Mucosa of descending colon (tissue), 3 donors: ENCODE results near the gene SNHG17. TPM values are rescaled to one million over a fixed set of nuclear protein-coding genes. Genes with fewer than 3 reads are reported as not detected.

Experiments used
- ATAC-seq: fragments of 200-7000 bp; cut with Tn5 transposase; one replicate; pipeline ENCODE4 v1.9.1; 2020; ENCODE audit warnings: mild to moderate bottlenecking, moderate library complexity
- DNase-seq, 3 donors: peaks; one replicate each; pipeline ENCODE4 v3.0.0-alpha.2; 2020
- H3K36me3 ChIP-seq: fragments of 200-600 bp; one replicate; pipeline ENCODE4 v1.8.0; 2021; ENCODE audit warnings: low read depth, mild to moderate bottlenecking
- H3K4me1 ChIP-seq: fragments of 200-600 bp; one replicate; pipeline ENCODE4 v1.8.0; 2021; ENCODE audit warnings: low read depth, mild to moderate bottlenecking
- H3K4me3 ChIP-seq: fragments of 200-600 bp; one replicate; pipeline ENCODE4 v1.8.0; 2021; ENCODE audit warnings: mild to moderate bottlenecking
- H3K9me3 ChIP-seq: fragments of 200-600 bp; one replicate; pipeline ENCODE4 v1.8.0; 2021; ENCODE audit warnings: mild to moderate bottlenecking
- intact Hi-C, 2 donors: fragments of 100-400 bp; cut with DNase I in 1 of 2; cut with micrococcal nuclease in 1 of 2; formaldehyde crosslinking; loops; one replicate each; pipeline versions ENCODE4 v1.11.0 to v1.11.1; 2022; cut with DNase I, micrococcal nuclease
- total RNA-seq, 3 donors: library from RNA; stranded (reverse); fragmentation: NEBNext Ultra II Directional in 2 of 3; extraction: Animal tissue kit (Norgen Biotek cat#: 25700) in 2 of 3; gene quantifications; one replicate each; pipeline versions ENCODE4 v1.2.1 to v1.2.4, GENCODE V29; 2021 to 2023
- TF ChIP-seq, protein P1 (sequence below): fragments of 200-600 bp; IDR thresholded peaks from one replicate; pipeline ENCODE4 v1.8.0; 2022; ENCODE audit warnings: antibody characterized with exemption, mild to moderate bottlenecking
- donor health status: DM: no; HTN: no; CAD: no; lungs with moderate emphysema.
- donor health status: DM: no; HTN: no; CAD: no.
- donor health status: DM: no; HTN: yes; CAD: no.

SNHG17 gene
- total RNA-seq, 3 donors from 2014 or later = 25.9 to 28.7 (median 26.3) TPM

DNA sequence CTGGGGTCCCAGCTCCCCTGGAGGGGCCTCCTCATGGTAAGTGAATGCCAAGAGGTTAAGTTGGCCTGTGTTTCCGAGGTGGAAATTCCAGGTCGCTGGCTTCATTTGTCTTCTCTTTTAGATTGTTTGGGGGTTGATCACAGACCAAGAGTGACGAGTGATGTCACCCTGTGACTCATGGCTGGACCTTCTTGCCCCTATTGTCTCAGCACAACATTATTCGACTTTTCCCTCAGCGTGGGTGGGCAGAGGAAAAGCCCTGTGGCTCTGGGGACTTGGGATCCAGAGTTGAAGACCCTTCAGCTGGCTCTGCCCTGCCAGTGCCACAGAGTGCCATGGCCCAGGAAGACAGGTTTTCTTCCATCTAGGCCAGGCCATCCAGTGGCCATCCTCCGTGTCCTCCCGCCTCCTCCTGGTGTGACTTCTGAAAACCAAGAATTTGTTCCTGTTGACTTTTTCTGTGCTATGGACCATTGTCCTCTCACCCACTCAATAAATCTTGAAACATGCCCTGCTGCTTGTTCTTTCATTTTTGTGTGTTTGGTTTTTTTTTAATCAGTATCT is 15.4 kb upstream of the SNHG17 start:
- intact Hi-C loops = no loop called here
- DNase-seq = no peak
- H3K4me1 ChIP-seq = peaks cover 16% of the 10 kb centered on the region
- no peak for ATAC-seq
- no peaks in the 10 kb centered on the region for H3K36me3 ChIP-seq
- H3K4me3 ChIP-seq = no peak overlapping the region
- H3K9me3 ChIP-seq = no peaks in the 10 kb centered on the region
- TF ChIP-seq, protein P1, sequence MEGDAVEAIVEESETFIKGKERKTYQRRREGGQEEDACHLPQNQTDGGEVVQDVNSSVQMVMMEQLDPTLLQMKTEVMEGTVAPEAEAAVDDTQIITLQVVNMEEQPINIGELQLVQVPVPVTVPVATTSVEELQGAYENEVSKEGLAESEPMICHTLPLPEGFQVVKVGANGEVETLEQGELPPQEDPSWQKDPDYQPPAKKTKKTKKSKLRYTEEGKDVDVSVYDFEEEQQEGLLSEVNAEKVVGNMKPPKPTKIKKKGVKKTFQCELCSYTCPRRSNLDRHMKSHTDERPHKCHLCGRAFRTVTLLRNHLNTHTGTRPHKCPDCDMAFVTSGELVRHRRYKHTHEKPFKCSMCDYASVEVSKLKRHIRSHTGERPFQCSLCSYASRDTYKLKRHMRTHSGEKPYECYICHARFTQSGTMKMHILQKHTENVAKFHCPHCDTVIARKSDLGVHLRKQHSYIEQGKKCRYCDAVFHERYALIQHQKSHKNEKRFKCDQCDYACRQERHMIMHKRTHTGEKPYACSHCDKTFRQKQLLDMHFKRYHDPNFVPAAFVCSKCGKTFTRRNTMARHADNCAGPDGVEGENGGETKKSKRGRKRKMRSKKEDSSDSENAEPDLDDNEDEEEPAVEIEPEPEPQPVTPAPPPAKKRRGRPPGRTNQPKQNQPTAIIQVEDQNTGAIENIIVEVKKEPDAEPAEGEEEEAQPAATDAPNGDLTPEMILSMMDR = no peak

DNA sequence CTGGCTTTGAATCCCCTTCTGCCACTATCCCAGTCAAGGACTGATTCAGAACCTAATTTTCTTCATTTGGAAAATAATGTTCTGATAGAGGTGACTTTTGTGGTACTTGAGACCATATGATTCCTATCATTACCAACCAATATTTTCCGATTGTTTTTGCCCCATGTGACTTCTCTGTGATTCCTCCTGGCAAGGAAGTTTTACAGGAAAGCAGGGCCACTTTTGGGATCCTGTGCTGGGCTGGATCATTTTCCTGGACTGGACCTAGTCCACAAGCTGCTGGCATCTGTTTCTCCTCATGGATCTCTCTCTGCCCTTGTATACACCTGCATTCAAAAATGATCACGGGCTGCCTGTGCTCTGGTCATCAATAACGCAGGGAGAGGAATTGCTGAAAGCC is 13.9 kb upstream of the SNHG17 start:
- intact Hi-C loops = no loop called here
- ATAC-seq (no peak), DNase-seq (no peak)
- no peaks in the 10 kb centered on the region for H3K9me3 ChIP-seq
- no peak overlapping the region for H3K4me3 ChIP-seq
- peaks cover 16% of the 10 kb centered on the region for H3K4me1 ChIP-seq
- no peaks in the 10 kb centered on the region for H3K36me3 ChIP-seq
- TF ChIP-seq, protein P1 = no peak

DNA sequence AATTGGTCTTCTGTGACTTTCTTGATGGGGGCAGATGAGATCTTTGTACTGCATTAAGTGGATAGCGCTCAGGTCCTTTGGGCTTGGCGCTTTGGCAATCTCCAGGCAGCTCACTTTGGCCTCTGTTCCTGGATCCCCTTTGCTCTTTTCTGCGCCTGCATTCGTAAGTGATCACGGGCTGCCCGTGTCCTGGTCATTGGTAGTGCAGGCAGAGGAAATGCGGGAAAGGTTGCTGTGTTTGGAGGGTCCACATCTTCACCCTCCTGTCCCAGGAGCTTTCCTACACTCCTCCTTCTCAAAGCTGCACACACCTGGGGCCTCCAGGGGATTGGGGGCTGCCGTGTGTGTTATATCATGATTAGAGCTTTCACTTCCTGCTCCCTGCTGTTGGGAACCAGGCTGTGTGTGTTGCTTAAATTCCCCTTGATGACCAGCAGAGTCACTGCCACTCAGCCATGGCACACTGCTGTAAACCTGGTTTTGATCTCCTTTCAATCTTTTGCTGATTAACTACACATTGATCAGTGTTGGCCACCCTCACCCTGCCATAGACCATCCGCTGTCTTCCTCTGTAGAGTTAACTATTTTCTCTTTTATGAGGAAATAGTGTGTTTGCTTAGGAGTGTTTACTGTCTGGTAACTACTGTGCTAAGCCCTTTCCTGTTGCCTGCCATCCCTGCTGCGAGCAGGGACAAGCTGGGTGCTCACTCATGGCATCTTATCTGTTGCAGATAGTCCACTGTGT is 13.0 kb upstream of the SNHG17 start:
- intact Hi-C loops = no loop called here
- DNase-seq (peak in 2 of 3 donors; percentile 24 to 33), ATAC-seq (peak; percentile 50)
- H3K9me3 ChIP-seq = no peaks in the 10 kb centered on the region
- H3K4me1 ChIP-seq = peaks cover 16% of the 10 kb centered on the region
- no peak overlapping the region for H3K4me3 ChIP-seq
- TF ChIP-seq, protein P1 = no peak
- no peaks in the 10 kb centered on the region for H3K36me3 ChIP-seq

DNA sequence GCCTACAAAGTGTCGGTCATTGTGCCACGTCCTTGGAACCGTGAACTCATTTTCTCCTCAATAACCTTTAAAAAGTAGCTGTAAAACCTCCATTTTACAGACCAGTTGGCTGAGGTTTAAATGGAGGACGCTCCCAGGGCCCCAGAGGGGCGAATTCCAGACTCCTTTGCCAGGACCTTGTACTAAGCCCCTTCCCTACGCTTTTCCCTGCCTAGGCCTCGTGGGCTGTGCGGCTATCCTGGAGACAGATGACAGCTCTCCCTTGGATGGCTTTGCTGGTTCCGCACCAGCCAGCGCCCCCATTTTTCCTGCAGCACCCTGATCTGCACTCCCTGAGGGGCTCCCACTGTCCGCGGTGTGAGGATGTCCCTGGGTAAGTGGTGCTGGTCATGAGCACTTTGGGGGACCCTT is 12.1 kb upstream of the SNHG17 start:
- ATAC-seq (no peak), DNase-seq (peak in 2 of 3 donors; percentile 36 to 59)
- peak overlapping the region; percentile 81 for H3K4me3 ChIP-seq
- no peaks in the 10 kb centered on the region for H3K9me3 ChIP-seq
- intact Hi-C loops = no loop called here
- TF ChIP-seq, protein P1 = no peak
- H3K36me3 ChIP-seq = no peaks in the 10 kb centered on the region
- H3K4me1 ChIP-seq = peaks cover 16% of the 10 kb centered on the region

DNA sequence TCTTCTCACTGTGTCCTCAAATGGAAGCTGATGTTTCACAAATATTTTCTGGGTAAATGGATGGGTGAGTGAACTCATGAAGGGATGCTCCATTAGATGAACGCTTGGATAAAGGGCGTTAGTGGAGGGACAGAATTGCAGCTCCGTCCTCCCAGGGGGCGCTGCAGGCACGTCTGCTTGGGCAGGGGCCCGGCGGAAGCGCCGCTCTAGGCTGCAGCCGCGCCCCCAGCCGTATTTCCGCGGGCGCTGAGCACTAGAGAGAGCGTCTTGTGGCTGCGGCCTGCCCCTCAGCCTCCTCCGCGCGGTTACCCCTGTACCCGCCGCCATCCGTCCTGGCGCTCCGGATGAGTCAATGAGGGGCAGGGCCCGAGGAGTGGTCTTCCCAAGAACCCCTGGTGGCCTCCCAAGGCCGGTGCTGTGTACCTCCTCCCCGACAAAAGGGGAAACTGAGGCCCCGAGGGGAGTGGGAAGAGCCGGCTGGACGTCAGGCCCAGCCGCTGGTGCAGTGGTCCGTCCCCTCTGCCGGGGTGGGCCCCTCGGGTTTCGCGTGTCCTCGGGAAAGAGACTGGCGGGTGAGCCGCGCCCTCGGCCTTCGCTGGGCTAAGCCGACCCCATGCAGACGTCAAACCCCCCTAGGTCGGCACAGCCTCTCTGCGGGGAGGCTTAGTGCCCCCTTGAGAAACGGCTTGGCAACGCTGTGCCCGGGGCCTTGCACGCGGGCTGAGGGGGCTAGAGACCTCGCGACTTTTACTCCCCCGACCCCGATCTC is 11.5 kb upstream of the SNHG17 start:
- intact Hi-C loops = no loop called here
- ATAC-seq = peak; percentile 99

More for the DNA sequence above, 11.5 kb upstream of the SNHG17 start:
- Histone ChIP-seq H3K4me3 (peak overlapping the region; percentile 81), H3K4me1 (peaks cover 16% of the 10 kb centered on the region), H3K36me3 (no peaks in the 10 kb centered on the region), H3K9me3 (no peaks in the 10 kb centered on the region)
- peak; percentile 94 to 97 (median 95) for DNase-seq
- TF ChIP-seq, protein P1 = peak; percentile 93
